HG02840 (cell line): ENCODE data around the gene WHRN.
A peak's percentile ranks its signal among the peaks of the same experiment; 100 is the strongest.

Experiments used
- ATAC-seq: cut with Tn5 transposase; IDR thresholded peaks from one replicate; pipeline ENCODE4 v1.9.1; 2021; ENCODE audit warnings: mild to moderate bottlenecking, moderate library complexity, moderate number of reproducible peaks; ENCODE audit not compliant: unreplicated experiment, low FRiP score

WHRN gene

GRCh38 chr9:114505187-114506081 lies at the start of gene WHRN:
WHRN (minus strand) TSS chr9:114505473; CDS start chr9:114504801, 672 bp downstream.
- peak; percentile 78 for ATAC-seq

GRCh38 chr9:114553202-114553601 lies 47.9 kb upstream of the WHRN start:
- ATAC-seq, result no peak

- ATAC-seq, result no peak
Observed at GRCh38 chr9:114552706-114553105, 47.4 kb upstream of the WHRN start.

- no peak for ATAC-seq
Observed at GRCh38 chr9:114551750-114552685, 46.7 kb upstream of the WHRN start.

GRCh38 chr9:114549697-114550330 lies 44.5 kb upstream of the WHRN start:
- ATAC-seq, result no peak

GRCh38 chr9:114546851-114547250 lies 41.6 kb upstream of the WHRN start:
- ATAC-seq, result no peak

- ATAC-seq, result no peak
Observed at GRCh38 chr9:114545055-114545454, 39.8 kb upstream of the WHRN start.

- ATAC-seq, result no peak
Observed at GRCh38 chr9:114539701-114540380, 34.6 kb upstream of the WHRN start.

GRCh38 chr9:114538241-114538640 lies 33.0 kb upstream of the WHRN start:
- ATAC-seq, result no peak

- no peak for ATAC-seq
Observed at GRCh38 chr9:114532561-114533237, 27.4 kb upstream of the WHRN start.

GRCh38 chr9:114529285-114529684 lies 24.0 kb upstream of the WHRN start:
- no peak for ATAC-seq

GRCh38 chr9:114526807-114527206 lies 21.5 kb upstream of the WHRN start:
- no peak for ATAC-seq

GRCh38 chr9:114525513-114525912 lies 20.2 kb upstream of the WHRN start:
- ATAC-seq, result no peak

- ATAC-seq, result no peak
Observed at GRCh38 chr9:114524247-114524681, 19.0 kb upstream of the WHRN start.

- no peak for ATAC-seq
Observed at GRCh38 chr9:114522847-114523246, 17.6 kb upstream of the WHRN start.

GRCh38 chr9:114522286-114522685 lies 17.0 kb upstream of the WHRN start:
- ATAC-seq, result no peak

GRCh38 chr9:114521846-114522245 lies 16.6 kb upstream of the WHRN start:
- no peak for ATAC-seq

- ATAC-seq, result no peak
Observed at GRCh38 chr9:114518599-114519022, 13.3 kb upstream of the WHRN start.

- ATAC-seq, result no peak
Observed at GRCh38 chr9:114518120-114518519, 12.8 kb upstream of the WHRN start.
